WERI-Rb-1 (cell line): ENCODE data around the gene ROPN1B.

Experiments used
- DNase-seq: peaks from one replicate; pipeline ENCODE4 v3.0.0-alpha.2; 2020
- H3K27ac ChIP-seq: fragments of 250-450 bp; sonication (Bioruptor Pico); 2 replicates; pipeline ENCODE4 v1.5.1; 2020; ENCODE audit warnings: mild to moderate bottlenecking, moderate library complexity
- H3K27me3 ChIP-seq: fragments of 250-450 bp; sonication (Bioruptor Pico); 2 replicates; pipeline ENCODE4 v1.5.1; 2021; ENCODE audit warnings: mild to moderate bottlenecking, low read depth, moderate library complexity; ENCODE audit not compliant: insufficient read depth, severe bottlenecking
- H3K36me3 ChIP-seq: fragments of 250-450 bp; sonication (Bioruptor Pico); 2 replicates; pipeline ENCODE4 v1.5.1; 2020; ENCODE audit warnings: mild to moderate bottlenecking, moderate library complexity
- H3K4me3 ChIP-seq: 2 replicates; pipeline ENCODE4 v1.5.1; 2011; ENCODE audit warnings: low read depth, mild to moderate bottlenecking, control low read depth, low read length
- H3K9me3 ChIP-seq: fragments of 250-450 bp; sonication (Bioruptor Pico); 2 replicates; pipeline ENCODE4 v1.5.1; 2021; ENCODE audit warnings: mild to moderate bottlenecking, moderate library complexity; ENCODE audit not compliant: severe bottlenecking
- TF ChIP-seq, protein P1 (sequence below): IDR thresholded peaks from 2 replicates; pipeline ENCODE4 v1.5.1; 2011; ENCODE audit warnings: low read depth, mild to moderate bottlenecking, control low read depth, inconsistent platforms, low read length

ROPN1B gene

DNA sequence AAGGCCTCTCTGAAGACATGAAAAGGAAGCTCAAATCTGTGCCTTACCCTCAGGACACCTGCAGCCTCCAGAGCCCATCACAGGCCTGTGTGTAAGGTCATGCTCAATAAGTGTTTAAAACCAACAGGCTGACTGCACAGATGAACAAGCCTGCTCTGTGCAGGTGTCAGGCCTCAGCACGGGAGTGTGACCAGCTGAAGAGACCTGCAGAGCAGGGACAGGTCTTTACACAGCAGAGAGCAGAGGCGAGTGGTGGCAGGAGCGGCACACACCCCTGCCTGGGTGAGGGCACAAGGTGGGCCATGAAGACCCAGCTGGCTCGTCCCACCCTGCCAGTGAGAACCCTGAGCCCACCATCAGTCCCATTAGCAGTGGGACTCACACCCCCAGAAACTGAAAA is 56.9 kb downstream of the ROPN1B start:
- peaks cover 13% of the 10 kb centered on the region for H3K36me3 ChIP-seq
- H3K27ac ChIP-seq = no peak overlapping the region
- H3K9me3 ChIP-seq = peaks cover 11% of the 10 kb centered on the region
- H3K4me3 ChIP-seq = no peak overlapping the region
- H3K27me3 ChIP-seq = no peaks in the 10 kb centered on the region
- no peak for DNase-seq
- TF ChIP-seq, protein P1, sequence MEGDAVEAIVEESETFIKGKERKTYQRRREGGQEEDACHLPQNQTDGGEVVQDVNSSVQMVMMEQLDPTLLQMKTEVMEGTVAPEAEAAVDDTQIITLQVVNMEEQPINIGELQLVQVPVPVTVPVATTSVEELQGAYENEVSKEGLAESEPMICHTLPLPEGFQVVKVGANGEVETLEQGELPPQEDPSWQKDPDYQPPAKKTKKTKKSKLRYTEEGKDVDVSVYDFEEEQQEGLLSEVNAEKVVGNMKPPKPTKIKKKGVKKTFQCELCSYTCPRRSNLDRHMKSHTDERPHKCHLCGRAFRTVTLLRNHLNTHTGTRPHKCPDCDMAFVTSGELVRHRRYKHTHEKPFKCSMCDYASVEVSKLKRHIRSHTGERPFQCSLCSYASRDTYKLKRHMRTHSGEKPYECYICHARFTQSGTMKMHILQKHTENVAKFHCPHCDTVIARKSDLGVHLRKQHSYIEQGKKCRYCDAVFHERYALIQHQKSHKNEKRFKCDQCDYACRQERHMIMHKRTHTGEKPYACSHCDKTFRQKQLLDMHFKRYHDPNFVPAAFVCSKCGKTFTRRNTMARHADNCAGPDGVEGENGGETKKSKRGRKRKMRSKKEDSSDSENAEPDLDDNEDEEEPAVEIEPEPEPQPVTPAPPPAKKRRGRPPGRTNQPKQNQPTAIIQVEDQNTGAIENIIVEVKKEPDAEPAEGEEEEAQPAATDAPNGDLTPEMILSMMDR = no peak

DNA sequence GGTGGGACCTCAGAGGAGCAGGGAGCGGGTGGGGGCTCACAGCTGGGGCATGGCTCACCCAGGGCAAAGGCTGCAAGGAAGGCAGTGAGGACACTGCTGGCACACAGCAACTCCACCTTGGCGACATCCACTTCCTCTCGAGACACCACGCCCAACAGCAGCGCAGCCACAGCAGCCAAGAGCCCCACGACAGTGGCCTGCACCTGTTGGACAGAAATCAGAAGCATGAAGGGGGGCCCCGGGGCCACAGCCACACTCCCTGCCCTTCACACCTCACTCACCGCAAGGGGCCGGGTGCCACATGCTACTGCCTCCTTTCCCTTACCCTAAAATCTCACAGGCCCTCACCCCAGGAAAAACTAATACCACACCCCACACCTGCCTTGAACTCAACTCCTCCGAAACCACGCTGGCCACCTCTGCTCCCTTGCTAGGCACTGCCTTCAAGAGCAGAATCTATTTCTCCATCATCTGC is 57.3 kb downstream of the ROPN1B start:
- Histone ChIP-seq H3K27me3 (no peaks in the 10 kb centered on the region), H3K36me3 (peaks cover 13% of the 10 kb centered on the region), H3K27ac (no peak overlapping the region), H3K9me3 (peaks cover 11% of the 10 kb centered on the region), H3K4me3 (no peak overlapping the region)
- TF ChIP-seq, protein P1 = no peak
- no peak for DNase-seq

DNA sequence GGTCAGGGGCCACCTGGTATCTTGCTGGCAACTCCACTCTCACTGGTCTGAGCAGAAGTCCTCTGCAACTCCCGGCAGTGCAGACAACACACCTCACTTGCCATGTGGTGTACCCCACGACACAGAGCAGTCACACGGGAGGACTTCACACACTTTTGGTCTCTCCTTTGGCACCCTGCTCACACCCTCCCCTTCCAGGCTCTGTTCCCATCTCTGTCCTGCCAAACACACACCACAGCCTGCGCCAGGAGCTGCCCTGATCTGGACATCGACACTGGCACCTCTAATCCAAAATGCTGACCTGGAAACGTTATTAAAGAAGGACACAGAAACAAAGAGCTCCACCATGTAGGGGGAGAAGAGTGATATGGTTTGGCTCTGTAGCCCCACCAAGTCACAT is 57.8 kb downstream of the ROPN1B start:
- Histone ChIP-seq H3K9me3 (peaks cover 11% of the 10 kb centered on the region), H3K27ac (no peak overlapping the region), H3K4me3 (no peak overlapping the region), H3K36me3 (peaks cover 13% of the 10 kb centered on the region), H3K27me3 (no peaks in the 10 kb centered on the region)
- TF ChIP-seq, protein P1 = no peak
- DNase-seq = no peak

DNA sequence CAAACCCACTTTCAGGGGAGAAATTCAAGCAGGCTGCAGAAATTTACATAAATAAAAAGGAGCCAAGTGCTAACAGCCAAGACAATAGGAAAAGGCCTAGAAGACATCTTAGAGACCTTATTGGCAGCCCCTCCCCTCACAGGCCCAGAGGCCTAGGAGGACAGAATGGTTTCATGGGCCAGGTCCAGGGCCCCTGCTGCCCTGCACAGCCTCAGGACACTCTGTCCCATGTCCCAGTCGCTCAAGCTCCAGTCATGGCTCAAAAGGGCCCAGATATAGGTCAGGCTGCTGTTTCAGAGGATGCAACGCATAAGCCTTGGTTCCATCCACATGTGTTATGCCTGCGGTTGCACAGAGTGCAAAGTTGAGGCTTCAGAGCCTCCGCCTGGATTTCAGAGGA is 59.1 kb downstream of the ROPN1B start:
- Histone ChIP-seq H3K27me3 (no peaks in the 10 kb centered on the region), H3K27ac (no peak overlapping the region), H3K9me3 (peaks cover 11% of the 10 kb centered on the region), H3K36me3 (peaks cover 13% of the 10 kb centered on the region), H3K4me3 (no peak overlapping the region)
- no peak for DNase-seq
- TF ChIP-seq, protein P1 = no peak

DNA sequence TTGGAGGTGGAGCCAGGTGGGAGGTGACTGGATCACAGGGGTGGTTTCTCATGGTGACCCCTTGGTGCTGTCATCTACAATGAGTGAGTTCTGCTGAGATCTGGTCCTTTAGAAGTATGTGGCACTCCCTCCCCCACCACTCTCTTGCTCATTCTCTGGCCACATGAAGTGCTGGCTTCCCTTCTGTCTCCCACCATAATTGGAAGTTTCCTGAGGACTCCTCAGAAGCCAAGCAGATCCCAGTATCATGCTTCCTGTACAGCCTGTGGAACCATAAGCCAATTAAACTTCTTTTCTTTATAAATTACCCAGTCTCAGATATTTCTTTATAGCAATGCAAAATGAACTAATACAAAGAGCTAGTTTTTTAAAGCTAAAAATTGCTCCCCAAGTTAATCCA is 60.3 kb downstream of the ROPN1B start:
- peaks cover 11% of the 10 kb centered on the region for H3K9me3 ChIP-seq
- TF ChIP-seq, protein P1 = no peak
- no peaks in the 10 kb centered on the region for H3K27me3 ChIP-seq
- no peak for DNase-seq
- H3K36me3 ChIP-seq = peaks cover 13% of the 10 kb centered on the region
- no peak overlapping the region for H3K4me3 ChIP-seq
- no peak overlapping the region for H3K27ac ChIP-seq

DNA sequence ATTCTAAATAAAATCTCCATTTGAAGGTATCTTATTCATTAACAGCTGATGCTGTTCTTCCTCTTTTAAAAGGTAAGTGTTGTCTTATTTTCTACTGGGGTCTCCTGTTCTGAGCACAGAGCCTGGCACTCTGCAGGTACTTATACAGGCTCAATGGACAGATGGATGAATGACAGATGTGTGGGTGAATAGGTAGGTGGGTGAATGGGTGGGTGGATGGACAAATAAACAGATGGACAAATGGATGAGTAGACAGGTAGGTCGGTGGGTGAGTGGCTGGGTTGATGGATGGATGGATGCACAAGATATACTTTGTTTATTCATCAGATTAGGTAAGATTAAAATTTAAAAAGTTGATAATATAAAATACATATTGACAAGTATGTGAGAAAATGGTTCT is 61.5 kb downstream of the ROPN1B start:
- Histone ChIP-seq H3K4me3 (no peak overlapping the region), H3K27ac (no peak overlapping the region), H3K9me3 (peaks cover 11% of the 10 kb centered on the region), H3K27me3 (no peaks in the 10 kb centered on the region), H3K36me3 (peaks cover 4% of the 10 kb centered on the region)
- TF ChIP-seq, protein P1 = no peak
- DNase-seq = no peak
